Trophoblast cell (in vitro differentiated cells and primary cell): ENCODE measurements around the gene RPL35A.
A peak's percentile ranks its signal among the peaks of the same experiment; 100 is the strongest.

Source experiments
- DNase-seq, 2 donors: peaks; one replicate each; pipeline ENCODE4 v3.0.0-alpha.2; 2016
- H2AFZ ChIP-seq: 2 replicates; pipeline ENCODE4 v1.6.1; 2013; ENCODE audit warnings: low read length, moderate library complexity, mild to moderate bottlenecking; ENCODE audit not compliant: insufficient read depth, poor library complexity
- H2AK5ac ChIP-seq: 2 replicates; pipeline ENCODE4 v1.6.1; 2013; ENCODE audit warnings: mild to moderate bottlenecking, low read length
- H2BK120ac ChIP-seq: 2 replicates; pipeline ENCODE4 v1.6.1; 2013; ENCODE audit warnings: low read length, mild to moderate bottlenecking, moderate library complexity; ENCODE audit not compliant: insufficient read depth, poor library complexity
- H2BK12ac ChIP-seq: 2 replicates; pipeline ENCODE4 v1.6.1; 2013; ENCODE audit warnings: mild to moderate bottlenecking, low read length, moderate library complexity
- H2BK5ac ChIP-seq: 2 replicates; pipeline ENCODE4 v1.6.1; 2013; ENCODE audit warnings: low read length, low read depth, moderate library complexity, mild to moderate bottlenecking; ENCODE audit not compliant: poor library complexity
- H3K14ac ChIP-seq: 2 replicates; pipeline ENCODE4 v1.6.1; 2013; ENCODE audit warnings: mild to moderate bottlenecking, low read length
- H3K18ac ChIP-seq: 2 replicates; pipeline ENCODE4 v1.6.1; 2013; ENCODE audit warnings: mild to moderate bottlenecking, low read length
- H3K23ac ChIP-seq: 2 replicates; pipeline ENCODE4 v1.6.1; 2013; ENCODE audit warnings: low read length
- H3K27ac ChIP-seq: 2 replicates; pipeline ENCODE4 v1.5.1; 2013; ENCODE audit warnings: low read depth, mild to moderate bottlenecking, inconsistent platforms, low read length, moderate library complexity
- H3K27me3 ChIP-seq: 2 replicates; pipeline ENCODE4 v1.6.1; 2013; ENCODE audit warnings: inconsistent platforms, mild to moderate bottlenecking, low read length, moderate library complexity; ENCODE audit not compliant: insufficient read depth
- H3K36me3 ChIP-seq, 2 experiments: 1 replicate in 1 of 2; 2 replicates in 1 of 2; pipeline ENCODE4 v1.6.1; 2013; ENCODE audit warnings: low read length in 2 of 2, mild to moderate bottlenecking in 2 of 2, moderate library complexity in 1 of 2; ENCODE audit not compliant: insufficient read depth in 2 of 2, control insufficient read depth in 1 of 2
- H3K4ac ChIP-seq: 2 replicates; pipeline ENCODE4 v1.6.1; 2013; ENCODE audit warnings: low read depth, mild to moderate bottlenecking, low read length, moderate library complexity
- H3K4me1 ChIP-seq, 2 experiments: 1 replicate in 1 of 2; 2 replicates in 1 of 2; pipeline ENCODE4 v1.6.1; 2013; ENCODE audit warnings: low read length in 2 of 2, mild to moderate bottlenecking in 2 of 2, moderate library complexity in 1 of 2; ENCODE audit not compliant: insufficient read depth in 2 of 2, control insufficient read depth in 1 of 2
- H3K4me2 ChIP-seq: 2 replicates; pipeline ENCODE4 v1.6.1; 2013; ENCODE audit warnings: inconsistent platforms, mild to moderate bottlenecking, low read length, moderate library complexity
- H3K4me3 ChIP-seq: 2 replicates; pipeline ENCODE4 v1.5.1; 2013; ENCODE audit warnings: mild to moderate bottlenecking, low read depth, low read length, inconsistent platforms
- H3K79me1 ChIP-seq: one replicate; pipeline ENCODE4 v1.6.1; 2013; ENCODE audit warnings: low read length
- H3K79me2 ChIP-seq: 2 replicates; pipeline ENCODE4 v1.6.1; 2013; ENCODE audit warnings: low read length, mild to moderate bottlenecking; ENCODE audit not compliant: control insufficient read depth, insufficient read depth, poor library complexity
- H3K9ac ChIP-seq: 2 replicates; pipeline ENCODE4 v1.6.1; 2013; ENCODE audit warnings: mild to moderate bottlenecking, low read length
- H3K9me3 ChIP-seq: 2 replicates; pipeline ENCODE4 v1.6.1; 2013; ENCODE audit warnings: low read depth, mild to moderate bottlenecking, control low read depth, inconsistent platforms, low read length; ENCODE audit not compliant: insufficient read depth
- H4K12ac ChIP-seq: 2 replicates; pipeline ENCODE4 v1.6.1; 2013; ENCODE audit warnings: low read depth, mild to moderate bottlenecking, low read length, moderate library complexity
- H4K8ac ChIP-seq: 2 replicates; pipeline ENCODE4 v1.6.1; 2013; ENCODE audit warnings: low read depth, mild to moderate bottlenecking, low read length, moderate library complexity
- H4K91ac ChIP-seq: one replicate; pipeline ENCODE4 v1.6.1; 2013; ENCODE audit warnings: low read depth, mild to moderate bottlenecking, low read length, moderate library complexity
- WGBS: extraction: QIAGEN DNeasy Blood & Tissue Kit; methylation state at CpG from one replicate; pipeline ENCODE4 v1.1.7; 2013; ENCODE audit warnings: missing lambda C conversion rate; ENCODE audit not compliant: insufficient read length, insufficient coverage; ENCODE audit errors: extremely low coverage; 5-methylcytosine and 5-hydroxymethylcytosine counted together

RPL35A gene

GRCh38 chr3:197953881-197954280, 3.9 kb downstream of the RPL35A start:
- H3K9me3 ChIP-seq, result no peaks in the 10 kb centered on the region
- no peak overlapping the region for H3K23ac ChIP-seq
- H2BK120ac ChIP-seq, result no peak overlapping the region
- no peak overlapping the region for H3K27ac ChIP-seq
- no peak overlapping the region for H2BK5ac ChIP-seq
- DNase-seq, result no peak
- WGBS, result no CpG with 5 or more reads among the region's 7 CpGs
- peaks cover 9% of the 10 kb centered on the region for H3K79me2 ChIP-seq
- no peak overlapping the region for H4K8ac ChIP-seq
- H3K36me3 ChIP-seq, result peaks cover 36 to 43% of the 10 kb centered on the region in 2 experiments
- H3K4ac ChIP-seq, result no peak overlapping the region
- H4K12ac ChIP-seq, result no peak overlapping the region
- H3K18ac ChIP-seq, result no peak overlapping the region
- no peaks in the 10 kb centered on the region for H3K27me3 ChIP-seq
- H3K14ac ChIP-seq, result no peak overlapping the region
- H4K91ac ChIP-seq, result no peak overlapping the region
- peaks cover 0 to 8% of the 10 kb centered on the region in 2 experiments for H3K4me1 ChIP-seq
- H3K4me3 ChIP-seq, result no peak overlapping the region
- H3K4me2 ChIP-seq, result no peak overlapping the region
- H3K79me1 ChIP-seq, result peaks cover 7% of the 10 kb centered on the region
- H2AFZ ChIP-seq, result no peak overlapping the region
- H2BK12ac ChIP-seq, result no peak overlapping the region
- no peak overlapping the region for H2AK5ac ChIP-seq
- no peak overlapping the region for H3K9ac ChIP-seq

DNA sequence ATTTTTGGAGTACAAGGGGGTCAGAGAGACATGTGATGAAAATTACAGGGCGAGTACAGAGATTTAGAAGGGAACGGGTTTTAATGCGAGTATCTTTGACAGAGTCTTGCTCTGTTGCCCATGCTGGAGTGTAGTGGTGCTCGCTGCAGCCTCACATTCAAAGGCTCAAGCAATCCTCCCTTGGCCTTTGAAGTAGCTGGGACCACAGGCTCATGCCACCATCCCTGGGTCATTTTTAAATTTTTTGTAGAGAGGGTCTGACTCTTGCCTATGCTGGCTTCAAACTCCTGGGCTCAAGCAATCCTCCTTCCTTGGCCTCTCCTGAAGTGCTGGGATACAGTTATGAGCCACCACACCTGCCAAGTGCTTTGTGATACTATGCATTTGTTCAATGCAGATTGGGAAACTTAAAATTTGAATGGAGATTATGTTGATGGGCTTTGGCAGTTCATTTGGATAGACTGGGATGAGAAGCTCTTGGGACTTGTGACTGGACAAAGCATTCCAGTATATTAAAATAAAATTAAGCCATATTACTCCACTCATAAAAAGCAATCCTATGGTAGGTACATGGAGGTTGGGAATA, 6.0 kb downstream of the RPL35A start:
- WGBS, result no CpG with 5 or more reads among the region's 4 CpGs
- H4K12ac ChIP-seq, result no peak overlapping the region
- H4K91ac ChIP-seq, result no peak overlapping the region
- H3K9ac ChIP-seq, result no peak overlapping the region
- no peak overlapping the region for H3K4me3 ChIP-seq
- H3K27ac ChIP-seq, result no peak overlapping the region
- H3K23ac ChIP-seq, result no peak overlapping the region
- H3K27me3 ChIP-seq, result no peaks in the 10 kb centered on the region
- H3K14ac ChIP-seq, result no peak overlapping the region
- no peak overlapping the region for H3K18ac ChIP-seq
- H3K36me3 ChIP-seq, result peaks cover 36 to 43% of the 10 kb centered on the region in 2 experiments
- H2AFZ ChIP-seq, result no peak overlapping the region
- no peak overlapping the region for H2AK5ac ChIP-seq
- no peak overlapping the region for H2BK120ac ChIP-seq
- no peaks in the 10 kb centered on the region for H3K79me1 ChIP-seq
- H3K4me1 ChIP-seq, result peaks cover 5 to 11% of the 10 kb centered on the region in 2 experiments
- no peak for DNase-seq
- no peak overlapping the region for H2BK12ac ChIP-seq
- no peak overlapping the region for H3K4me2 ChIP-seq
- H3K4ac ChIP-seq, result no peak overlapping the region
- no peaks in the 10 kb centered on the region for H3K9me3 ChIP-seq
- peaks cover 4% of the 10 kb centered on the region for H3K79me2 ChIP-seq
- H4K8ac ChIP-seq, result no peak overlapping the region
- H2BK5ac ChIP-seq, result no peak overlapping the region

- no CpG with 5 or more reads among the region's 2 CpGs for WGBS
- H3K18ac ChIP-seq, result no peak overlapping the region
Observed at GRCh38 chr3:197956626-197956988, 6.6 kb downstream of the RPL35A start.

GRCh38 chr3:197957790-197958133, 7.8 kb downstream of the RPL35A start:
- DNase-seq, result peak in 1 of 2 donors; percentile 32
- no peak overlapping the region for H3K4me2 ChIP-seq
- no peak overlapping the region for H3K23ac ChIP-seq
- H2BK12ac ChIP-seq, result no peak overlapping the region
- peaks cover 5 to 7% of the 10 kb centered on the region in 2 experiments for H3K4me1 ChIP-seq
- H2BK120ac ChIP-seq, result no peak overlapping the region
- peaks cover 2% of the 10 kb centered on the region for H3K79me2 ChIP-seq
- no peak overlapping the region for H3K18ac ChIP-seq
- H2BK5ac ChIP-seq, result no peak overlapping the region
- H4K12ac ChIP-seq, result no peak overlapping the region
- no peak overlapping the region for H3K14ac ChIP-seq
- no peak overlapping the region for H2AK5ac ChIP-seq
- WGBS, result no CpG with 5 or more reads among the region's 5 CpGs
- no peak overlapping the region for H4K91ac ChIP-seq
- no peaks in the 10 kb centered on the region for H3K79me1 ChIP-seq
- peaks cover 23 to 29% of the 10 kb centered on the region in 2 experiments for H3K36me3 ChIP-seq
- H4K8ac ChIP-seq, result no peak overlapping the region
- no peak overlapping the region for H3K27ac ChIP-seq
- no peak overlapping the region for H3K4ac ChIP-seq
- H3K4me3 ChIP-seq, result no peak overlapping the region
- no peak overlapping the region for H2AFZ ChIP-seq
- H3K27me3 ChIP-seq, result no peaks in the 10 kb centered on the region
- H3K9me3 ChIP-seq, result no peaks in the 10 kb centered on the region
- H3K9ac ChIP-seq, result no peak overlapping the region

More at GRCh38 chr3:197956626-197956988, 6.6 kb downstream of the RPL35A start:
- DNase-seq, result no peak
- no peaks in the 10 kb centered on the region for H3K9me3 ChIP-seq
- no peak overlapping the region for H3K4ac ChIP-seq
- peaks cover 32 to 38% of the 10 kb centered on the region in 2 experiments for H3K36me3 ChIP-seq
- H3K9ac ChIP-seq, result no peak overlapping the region
- H3K4me2 ChIP-seq, result no peak overlapping the region
- peaks cover 5 to 7% of the 10 kb centered on the region in 2 experiments for H3K4me1 ChIP-seq
- no peak overlapping the region for H2BK5ac ChIP-seq
- no peak overlapping the region for H3K4me3 ChIP-seq
- H2BK12ac ChIP-seq, result no peak overlapping the region
- no peak overlapping the region for H4K8ac ChIP-seq
- H2AK5ac ChIP-seq, result no peak overlapping the region
- H4K12ac ChIP-seq, result no peak overlapping the region
- H3K27me3 ChIP-seq, result no peaks in the 10 kb centered on the region
- H3K27ac ChIP-seq, result no peak overlapping the region
- no peak overlapping the region for H2AFZ ChIP-seq
- no peak overlapping the region for H3K23ac ChIP-seq
- H3K79me1 ChIP-seq, result no peaks in the 10 kb centered on the region
- no peak overlapping the region for H4K91ac ChIP-seq
- H3K14ac ChIP-seq, result no peak overlapping the region
- no peak overlapping the region for H2BK120ac ChIP-seq
- peaks cover 2% of the 10 kb centered on the region for H3K79me2 ChIP-seq
